GM20431 (cell line): Measurements from ENCODE around the gene PCIF1.
"Not testable (repeated sequence)": the region's sequence is repeated elsewhere in the genome, so short reads cannot be mapped to it uniquely, and the experiment has no call there.

Source experiments
- in situ Hi-C: fragments of 300-500 bp; cut with MseI, MboI; formaldehyde crosslinking; loops from one replicate; pipeline ENCODE4 v1.15.0; 2020; ENCODE audit warnings: low sequenced_read_pairs; ENCODE audit not compliant: unreplicated experiment

PCIF1 gene

GRCh38 chr20:45920462-45921336, 13.8 kb upstream of the PCIF1 start:
- in situ Hi-C loops: no loop called here

- in situ Hi-C loops: no loop called here
Observed at GRCh38 chr20:45921337-45922189, 12.9 kb upstream of the PCIF1 start.

GRCh38 chr20:45924391-45925261, 9.9 kb upstream of the PCIF1 start:
- in situ Hi-C loops: no loop called here

GRCh38 chr20:45925821-45926506, 8.5 kb upstream of the PCIF1 start:
- in situ Hi-C loops: no loop called here

GRCh38 chr20:45926731-45927070, 7.8 kb upstream of the PCIF1 start:
- in situ Hi-C loops: no loop called here

- in situ Hi-C loops: no loop called here
Observed at GRCh38 chr20:45927071-45927878, 7.2 kb upstream of the PCIF1 start.

GRCh38 chr20:45931680-45932079, 2.8 kb upstream of the PCIF1 start:
- in situ Hi-C loops: not testable (repeated sequence)

- in situ Hi-C loops: no loop called here
Observed at GRCh38 chr20:45933266-45934045, 1.0 kb upstream of the PCIF1 start.

GRCh38 chr20:45934046-45934585, 367 bp upstream of the PCIF1 start:
- in situ Hi-C loops: no loop called here

- in situ Hi-C loops: no loop called here
Observed at GRCh38 chr20:45935416-45936046, 1.0 kb downstream of the PCIF1 start.

- in situ Hi-C loops: no loop called here
Observed at GRCh38 chr20:45937765-45938164, 3.3 kb downstream of the PCIF1 start.

GRCh38 chr20:45938727-45939438, 4.4 kb downstream of the PCIF1 start:
- in situ Hi-C loops: no loop called here

GRCh38 chr20:45940053-45940452, 5.6 kb downstream of the PCIF1 start:
- in situ Hi-C loops: no loop called here

GRCh38 chr20:45940469-45940868, 6.0 kb downstream of the PCIF1 start:
- in situ Hi-C loops: no loop called here

GRCh38 chr20:45943613-45944012, 9.1 kb downstream of the PCIF1 start:
- in situ Hi-C loops: no loop called here

GRCh38 chr20:45944151-45944964, 9.9 kb downstream of the PCIF1 start:
- in situ Hi-C loops: no loop called here
